Progenitor cell of endocrine pancreas (in vitro differentiated cells): ENCODE results near the gene ZFYVE21. TPM values are rescaled to one million over a fixed set of nuclear protein-coding genes. Genes with fewer than 3 reads are reported as not detected.

Experiments
- DNase-seq: peaks from one replicate; pipeline ENCODE4 v3.0.0; 2021; ENCODE audit warnings: low spot score; ENCODE audit not compliant: unreplicated experiment
- H3K27ac Mint-ChIP-seq: 2 replicates; pipeline ENCODE4 v1.8.0; 2021; ENCODE audit warnings: mild to moderate bottlenecking, moderate library complexity, mixed read lengths
- H3K27me3 Mint-ChIP-seq: 2 replicates; pipeline ENCODE4 v1.8.0; 2021; ENCODE audit warnings: mixed read lengths
- H3K36me3 Mint-ChIP-seq: 2 replicates; pipeline ENCODE4 v1.8.0; 2022; ENCODE audit warnings: mixed read lengths; ENCODE audit not compliant: insufficient read depth
- H3K4me1 Mint-ChIP-seq: 2 replicates; pipeline ENCODE4 v1.8.0; 2021; ENCODE audit warnings: low read depth, mixed read lengths
- H3K4me3 Mint-ChIP-seq: 2 replicates; pipeline ENCODE4 v1.8.0; 2021; ENCODE audit warnings: low read depth, mild to moderate bottlenecking, moderate library complexity, mixed read lengths
- H3K9me3 Mint-ChIP-seq: 2 replicates; pipeline ENCODE4 v1.8.0; 2021; ENCODE audit warnings: low read depth, mixed read lengths
- CTCF ChIP-seq: fragments of 200-600 bp; sonication (generic); IDR thresholded peaks from one replicate; pipeline ENCODE4 v1.5.0; 2021; ENCODE audit warnings: antibody characterized with exemption, mild to moderate bottlenecking; ENCODE audit not compliant: unreplicated experiment
- total RNA-seq: library from RNA; stranded (reverse); gene quantifications from 2 replicates; pipeline ENCODE4 v1.2.1, GENCODE V29; 2021

The ZFYVE21 gene
- total RNA-seq, 1 donor from 2014 or later, result 47.2 TPM

- no peaks in the 10 kb centered on the region for H3K27me3 Mint-ChIP-seq
- DNase-seq, result no peak
- H3K4me1 Mint-ChIP-seq, result no peaks in the 10 kb centered on the region
These were observed 32.9 kb downstream of the ZFYVE21 start for GRCh38 chr14:103748534-103748857.

GRCh38 chr14:103749452-103749851 is 33.8 kb downstream of the ZFYVE21 start:
- DNase-seq, result no peak

More at GRCh38 chr14:103748534-103748857, 32.9 kb downstream of the ZFYVE21 start:
- Mint-ChIP-seq H3K36me3 (peaks cover 3% of the 10 kb centered on the region), H3K27ac (no peak overlapping the region), H3K4me3 (no peak overlapping the region), H3K9me3 (no peaks in the 10 kb centered on the region)
- TF ChIP-seq CTCF, result no peak

GRCh38 chr14:103749860-103750259 is 34.2 kb downstream of the ZFYVE21 start:
- no peak for TF ChIP-seq CTCF
- Mint-ChIP-seq H3K4me1 (no peaks in the 10 kb centered on the region), H3K27me3 (no peaks in the 10 kb centered on the region), H3K9me3 (no peaks in the 10 kb centered on the region), H3K27ac (peak overlapping the region; percentile 81), H3K36me3 (peaks cover 2% of the 10 kb centered on the region), H3K4me3 (no peak overlapping the region)
- no peak for DNase-seq

More at GRCh38 chr14:103749452-103749851, 33.8 kb downstream of the ZFYVE21 start:
- Mint-ChIP-seq H3K27ac (peak overlapping the region; percentile 50), H3K4me1 (no peaks in the 10 kb centered on the region), H3K36me3 (peaks cover 2% of the 10 kb centered on the region), H3K4me3 (no peak overlapping the region), H3K9me3 (no peaks in the 10 kb centered on the region), H3K27me3 (no peaks in the 10 kb centered on the region)
- no peak for TF ChIP-seq CTCF

GRCh38 chr14:103753774-103754173 is 38.2 kb downstream of the ZFYVE21 start:
- no peak for TF ChIP-seq CTCF
- H3K27ac Mint-ChIP-seq, result no peak overlapping the region
- DNase-seq, result no peak
- H3K27me3 Mint-ChIP-seq, result no peaks in the 10 kb centered on the region
- no peaks in the 10 kb centered on the region for H3K4me1 Mint-ChIP-seq
- H3K36me3 Mint-ChIP-seq, result peaks cover 2% of the 10 kb centered on the region
- H3K9me3 Mint-ChIP-seq, result no peaks in the 10 kb centered on the region
- H3K4me3 Mint-ChIP-seq, result no peak overlapping the region

- Mint-ChIP-seq H3K27ac (no peak overlapping the region), H3K27me3 (no peaks in the 10 kb centered on the region), H3K9me3 (no peaks in the 10 kb centered on the region), H3K36me3 (no peaks in the 10 kb centered on the region), H3K4me1 (no peaks in the 10 kb centered on the region), H3K4me3 (no peak overlapping the region)
- TF ChIP-seq CTCF, result no peak
- DNase-seq, result no peak
These were observed 39.5 kb downstream of the ZFYVE21 start for GRCh38 chr14:103755060-103755459.
